H1 (cell line): ENCODE data around the gene TSHZ2. TPM values are rescaled to one million over a fixed set of nuclear protein-coding genes. Genes with fewer than 3 reads are reported as not detected.

Source experiments
- CTCF ChIA-PET: fragments of 300-600 bp; sonication (Branson Sonifier 250); formaldehyde crosslinking; loops from one replicate; lab custom pipeline; 2021; ENCODE audit not compliant: partially characterized antibody; lab: Charles Lee
- POLR2A ChIA-PET: fragments of 300-600 bp; sonication (Branson Sonifier 250); formaldehyde crosslinking; loops from one replicate; lab custom pipeline; 2021; ENCODE audit warnings: inconsistent platforms; ENCODE audit not compliant: partially characterized antibody; lab: Charles Lee
- DNase-seq, 2 experiments: peaks; one replicate each; pipeline versions ENCODE4 v3.0.0 to v3.0.0-alpha.2; 2010 to 2022; ENCODE audit warnings: low spot score in 2 of 2, low read depth in 1 of 2, mixed read lengths in 1 of 2
- FAIRE-seq: peaks from 2 replicates; lab custom pipeline; 2011; peaks lifted over from hg19 to GRCh38; lab: Jason Lieb, UNC
- H2AFZ ChIP-seq: 2 replicates; pipeline ENCODE4 v1.8.1; 2012; ENCODE audit warnings: low read length, inconsistent platforms
- H2AK5ac ChIP-seq: 2 replicates; pipeline ENCODE4 v1.6.1; 2013; ENCODE audit warnings: low read depth, low read length
- H2BK120ac ChIP-seq: replicated peaks from 2 replicates; pipeline ENCODE3; 2013; ENCODE audit warnings: low read depth, low read length, inconsistent platforms
- H2BK12ac ChIP-seq: 2 replicates; pipeline ENCODE4 v1.6.1; 2013; ENCODE audit warnings: low read depth, low read length
- H2BK15ac ChIP-seq: 2 replicates; pipeline ENCODE4 v1.6.1; 2013; ENCODE audit warnings: low read length
- H2BK20ac ChIP-seq: 2 replicates; pipeline ENCODE4 v1.6.1; 2013; ENCODE audit warnings: low read length
- H2BK5ac ChIP-seq: 2 replicates; pipeline ENCODE4 v1.6.1; 2013; ENCODE audit warnings: low read depth, low read length
- H3K14ac ChIP-seq: 2 replicates; pipeline ENCODE4 v1.6.1; 2013; ENCODE audit warnings: inconsistent platforms; ENCODE audit not compliant: insufficient read length
- H3K18ac ChIP-seq: 2 replicates; pipeline ENCODE4 v1.6.1; 2013; ENCODE audit warnings: low read length; ENCODE audit errors: extremely low read depth
- H3K23ac ChIP-seq: 2 replicates; pipeline ENCODE4 v1.6.1; 2013; ENCODE audit warnings: inconsistent platforms; ENCODE audit not compliant: insufficient read length
- H3K23me2 ChIP-seq: 2 replicates; pipeline ENCODE4 v1.6.1; 2013; ENCODE audit warnings: low read depth, low read length
- H3K27ac ChIP-seq: 2 replicates; pipeline ENCODE4 v1.6.1; 2011; ENCODE audit warnings: low read depth, low read length, inconsistent platforms
- H3K27me3 ChIP-seq, 4 experiments: replicated peaks in 1 of 4; 1 replicate in 1 of 4; 2 replicates in 3 of 4; pipeline versions ENCODE4 v1.6.1 to v1.8.1; 2011 to 2013; ENCODE audit warnings: low read length in 3 of 4, mild to moderate bottlenecking in 3 of 4, inconsistent platforms in 2 of 4, mixed read lengths in 2 of 4, moderate library complexity in 1 of 4; ENCODE audit not compliant: control insufficient read depth in 3 of 4, insufficient read depth in 3 of 4; ENCODE audit errors: extremely low read depth in 1 of 4
- H3K36me3 ChIP-seq, 4 experiments: 2 replicates each; pipeline versions ENCODE4 v1.6.1 to v1.8.1; 2011 to 2013; ENCODE audit warnings: mild to moderate bottlenecking in 4 of 4, low read length in 3 of 4, moderate library complexity in 2 of 4, control low read depth in 1 of 4, inconsistent platforms in 1 of 4; ENCODE audit not compliant: insufficient read depth in 4 of 4, control insufficient read depth in 2 of 4
- H3K4ac ChIP-seq: replicated peaks from 2 replicates; pipeline ENCODE3; 2013; ENCODE audit warnings: low read length, low read depth, mixed read lengths, inconsistent platforms; ENCODE audit not compliant: insufficient read length
- H3K4me1 ChIP-seq, 4 experiments: replicated peaks in 1 of 4; 1 replicate in 1 of 4; 2 replicates in 3 of 4; pipeline versions ENCODE4 v1.6.1 to v1.8.1; 2011 to 2013; ENCODE audit warnings: low read length in 3 of 4, inconsistent platforms in 2 of 4, mixed read lengths in 1 of 4; ENCODE audit not compliant: insufficient read depth in 4 of 4, control insufficient read depth in 3 of 4
- H3K4me2 ChIP-seq, 2 experiments: 2 replicates each; pipeline versions ENCODE4 v1.6.1 to v1.8.1; 2011 to 2013; ENCODE audit warnings: low read depth in 2 of 2, low read length in 2 of 2, control low read depth in 1 of 2, inconsistent platforms in 1 of 2, mild to moderate bottlenecking in 1 of 2; ENCODE audit not compliant: insufficient read depth in 1 of 2
- H3K4me3 ChIP-seq, 4 experiments: fragments of 200-600, 300-600 bp in 1 of 4; sonication (generic), shearing (Covaris generic), sonication (Bioruptor Twin) in 1 of 4; 2 replicates each; pipeline versions ENCODE4 v1.5.1 to v1.8.1; 2011 to 2016; ENCODE audit warnings: low read length in 4 of 4, low read depth in 3 of 4, control low read depth in 2 of 4, inconsistent platforms in 2 of 4, mild to moderate bottlenecking in 2 of 4, mixed read lengths in 1 of 4, moderate library complexity in 1 of 4; ENCODE audit not compliant: insufficient read depth in 2 of 4; ENCODE audit errors: extremely low read depth in 1 of 4
- H3K56ac ChIP-seq: replicated peaks from 2 replicates; pipeline ENCODE3; 2013; ENCODE audit warnings: low read depth, mild to moderate bottlenecking, mixed read lengths, low read length, inconsistent platforms; ENCODE audit not compliant: insufficient read length
- H3K79me1 ChIP-seq: 2 replicates; pipeline ENCODE4 v1.6.1; 2013; ENCODE audit warnings: low read depth, low read length, control low read depth
- H3K79me2 ChIP-seq, 2 experiments: 2 replicates each; pipeline versions ENCODE4 v1.6.1 to v1.8.1; 2012 to 2013; ENCODE audit warnings: low read length in 2 of 2, mild to moderate bottlenecking in 2 of 2, inconsistent platforms in 1 of 2; ENCODE audit not compliant: insufficient read depth in 2 of 2, control insufficient read depth in 1 of 2
- H3K9ac ChIP-seq, 4 experiments: replicated peaks in 1 of 4; 1 replicate in 1 of 4; 2 replicates in 3 of 4; pipeline versions ENCODE4 v1.6.1 to v1.8.1; 2011 to 2013; ENCODE audit warnings: low read depth in 3 of 4, low read length in 3 of 4, control low read depth in 2 of 4, mild to moderate bottlenecking in 2 of 4, moderate library complexity in 2 of 4, inconsistent platforms in 1 of 4; ENCODE audit errors: extremely low read depth in 1 of 4
- H3K9me3 ChIP-seq, 2 experiments: 2 replicates each; pipeline versions ENCODE4 v1.6.1 to v1.8.1; 2012 to 2013; ENCODE audit warnings: mild to moderate bottlenecking in 2 of 2, moderate library complexity in 2 of 2, control low read depth in 1 of 2, inconsistent platforms in 1 of 2, low read depth in 1 of 2, low read length in 1 of 2, mixed read lengths in 1 of 2; ENCODE audit not compliant: insufficient read depth in 2 of 2
- H4K20me1 ChIP-seq, 2 experiments: replicated peaks in 1 of 2; 2 replicates each; pipeline versions ENCODE3 to v1.8.1; 2011 to 2013; ENCODE audit warnings: inconsistent platforms in 2 of 2, low read length in 2 of 2, mild to moderate bottlenecking in 1 of 2; ENCODE audit not compliant: insufficient read depth in 2 of 2, control insufficient read depth in 1 of 2
- H4K5ac ChIP-seq: 2 replicates; pipeline ENCODE4 v1.6.1; 2013; ENCODE audit warnings: low read length, low read depth, mixed read lengths, inconsistent platforms; ENCODE audit not compliant: insufficient read length
- H4K8ac ChIP-seq: 2 replicates; pipeline ENCODE4 v1.8.0; 2013; ENCODE audit warnings: mild to moderate bottlenecking, moderate library complexity, low read length, inconsistent platforms; ENCODE audit not compliant: insufficient read depth; ENCODE audit errors: extremely low read depth
- H4K91ac ChIP-seq: replicated peaks from 2 replicates; pipeline ENCODE3; 2013; ENCODE audit warnings: low read length, mixed read lengths, inconsistent platforms; ENCODE audit not compliant: insufficient read length
- EGR1 ChIP-seq: IDR thresholded peaks from 2 replicates; pipeline ENCODE4 v1.6.1; 2011; ENCODE audit warnings: low read depth, low read length, borderline replicate concordance
- NANOG ChIP-seq: IDR thresholded peaks from 2 replicates; pipeline ENCODE4 v1.6.1; 2011; ENCODE audit warnings: low read length, low read depth, mild to moderate bottlenecking, inconsistent platforms; ENCODE audit not compliant: insufficient read depth, poor library complexity, severe bottlenecking
- POLR2AphosphoS5 ChIP-seq: IDR thresholded peaks from 2 replicates; pipeline ENCODE4 v1.6.1; 2011; ENCODE audit warnings: low read depth, low read length
- RBBP5 ChIP-seq: IDR thresholded peaks from 2 replicates; pipeline ENCODE4 v1.7.1; 2012; ENCODE audit warnings: low read depth, mild to moderate bottlenecking, inconsistent platforms, low read length, moderate library complexity, borderline replicate concordance
- RXRA ChIP-seq: IDR thresholded peaks from 2 replicates; pipeline ENCODE4 v1.6.1; 2011; ENCODE audit warnings: low read depth, mild to moderate bottlenecking, low read length, moderate library complexity; ENCODE audit not compliant: insufficient read depth
- TAF1 ChIP-seq: IDR thresholded peaks from 2 replicates; pipeline ENCODE4 v1.6.1; 2011; ENCODE audit warnings: mild to moderate bottlenecking, low read depth, low read length
- WGBS, 2 experiments: shearing (Covaris generic) in 1 of 2; methylation state at CpG; one replicate each; pipeline versions ENCODE4 v1.1.6 to v1.1.7; 2013 to 2015; ENCODE audit warnings: low lambda C conversion rate in 2 of 2, mixed read lengths in 2 of 2, inconsistent platforms in 1 of 2, low coverage in 1 of 2, missing lambda C conversion rate in 1 of 2; ENCODE audit not compliant: insufficient replicate concordance in 2 of 2, insufficient coverage in 1 of 2, insufficient read length in 1 of 2; ENCODE audit errors: extremely low coverage in 1 of 2, missing lambda C conversion rate in 1 of 2; 5-methylcytosine and 5-hydroxymethylcytosine counted together
- polyA plus RNA-seq, 7 experiments: library from polyadenylated mRNA; depleted of rRNA in 3 of 7; stranded (reverse) in 5 of 7; unstranded in 2 of 7; fragments of >200 nt in 5 of 7; fragments of 200-250 nt in 2 of 7; gene quantifications; 1 replicate in 5 of 7; 2 replicates in 1 of 7; 4 replicates in 1 of 7; pipeline versions ENCODE4 v1.2.1 to v1.2.3, GENCODE V29; 2011 to 2013; ENCODE audit warnings: missing spikeins in 2 of 7, mixed read lengths in 2 of 7
- total RNA-seq: library from RNA; stranded (reverse); fragmentation: NEBNext Ultra II Directional; extraction: Animal tissue kit (Norgen Biotek cat#: 25700); gene quantifications from 2 replicates; pipeline ENCODE4 v1.2.1, GENCODE V29; 2021

Gene TSHZ2
- total and polyA plus RNA-seq, 2 of the 8 experiments (the other 6 are each of a cell fraction or from before 2014, with no cell fraction given): 0.14 to 0.30 TPM

DNA sequence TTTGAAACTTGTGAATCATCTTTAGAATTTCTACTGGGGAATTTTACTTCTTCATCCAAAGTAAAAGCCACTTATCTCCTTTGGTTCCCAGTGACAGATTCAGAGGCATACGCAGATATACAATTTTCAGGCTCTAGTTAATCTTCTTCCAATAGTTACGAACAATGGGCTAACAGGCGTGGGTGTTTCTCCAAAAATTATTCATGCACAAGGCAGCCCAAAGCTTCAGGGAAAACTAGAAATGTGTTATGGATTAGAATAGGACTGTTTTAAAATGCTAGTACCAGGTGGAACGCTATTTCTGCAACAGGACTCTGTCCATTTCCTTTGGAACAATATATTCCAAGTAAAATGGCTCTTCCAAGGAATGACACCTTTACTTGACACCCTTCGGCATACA lies 519.3 kb downstream of the TSHZ2 start:
- Histone ChIP-seq H2BK20ac (no peak overlapping the region), H2BK5ac (no peak overlapping the region), H3K27ac (no peak overlapping the region), H3K23me2 (no peaks in the 10 kb centered on the region), H3K9ac (no peak overlapping the region), H2BK12ac (no peak overlapping the region), H3K79me1 (no peaks in the 10 kb centered on the region), H2AFZ (no peak overlapping the region), H3K4ac (no peak overlapping the region), H3K23ac (no peak overlapping the region), H3K79me2 (no peaks in the 10 kb centered on the region), H4K5ac (no peak overlapping the region), H3K18ac (no peak overlapping the region), H2BK15ac (no peak overlapping the region), H3K4me2 (no peak overlapping the region), H4K20me1 (peaks cover 0 to 1% of the 10 kb centered on the region in 2 experiments), H3K4me3 (no peak overlapping the region), H4K91ac (no peak overlapping the region), H2BK120ac (no peak overlapping the region), H3K36me3 (no peaks in the 10 kb centered on the region), H3K27me3 (no peaks in the 10 kb centered on the region), H3K4me1 (no peaks in the 10 kb centered on the region), H3K14ac (no peak overlapping the region), H2AK5ac (no peak overlapping the region), H3K56ac (no peak overlapping the region), H4K8ac (no peak overlapping the region), H3K9me3 (no peaks in the 10 kb centered on the region)
- CTCF ChIA-PET: interaction anchor here (0.6 to 1.0 kb wide), 2 partner anchors 283 to 385 kb away, joined by 3 to 4 read pairs; no protein-coding TSS in a partner anchor
- POLR2A ChIA-PET: no interaction called here
- TF ChIP-seq RXRA: no peak
- TF ChIP-seq NANOG: no peak
- no peak for TF ChIP-seq EGR1
- TF ChIP-seq RBBP5: no peak
- TF ChIP-seq TAF1: no peak
- TF ChIP-seq POLR2AphosphoS5: no peak
- DNase-seq (no peak), FAIRE-seq (no peak)
- WGBS, 2 experiments: 86% methylated on average over 5 of the region's 5 CpGs; no CpG with 5 or more reads in 1 of the 2 experiments
